Sigmoid colon (tissue), 7 donors: Measurements from ENCODE around the gene TPM1. TPM values are rescaled to one million over a fixed set of nuclear protein-coding genes. Genes with fewer than 3 reads are reported as not detected.

Experiments used
- DNase-seq: peaks from one replicate; pipeline ENCODE4 v3.0.0-alpha.2; 2019
- H3K27ac ChIP-seq, 4 donors: fragments of 200-600 bp; sonication (generic); one replicate each; pipeline ENCODE4 v1.5.1; 2016 to 2019; ENCODE audit warnings: mild to moderate bottlenecking in 1 of 4
- H3K27me3 ChIP-seq, 3 donors: fragments of 200-600 bp; sonication (generic); one replicate each; pipeline ENCODE4 v1.5.1; 2019; ENCODE audit warnings: mild to moderate bottlenecking in 1 of 3
- H3K36me3 ChIP-seq, 4 donors: fragments of 200-600 bp; sonication (generic); one replicate each; pipeline ENCODE4 v1.5.1; 2016 to 2019
- H3K4me1 ChIP-seq, 4 donors: fragments of 200-600 bp; sonication (generic); one replicate each; pipeline ENCODE4 v1.5.1; 2017 to 2019
- H3K4me3 ChIP-seq, 4 donors: fragments of 200-600 bp; sonication (generic); one replicate each; pipeline ENCODE4 v1.5.1; 2017 to 2019; ENCODE audit warnings: mild to moderate bottlenecking in 2 of 4, moderate library complexity in 1 of 4
- H3K9me3 ChIP-seq, 4 donors: fragments of 200-600 bp in 3 of 4; sonication (generic) in 3 of 4; one replicate each; pipeline versions ENCODE4 v1.5.1 to v1.6.1; 2013 to 2019
- CTCF ChIP-seq, 4 experiments: fragments of 450-650 bp in 3 of 4; fragments of 200-600 bp in 1 of 4; IDR thresholded peaks; one replicate each; pipeline ENCODE4 v1.5.1; 2016 to 2019; ENCODE audit warnings: antibody characterized with exemption in 4 of 4, mild to moderate bottlenecking in 3 of 4, moderate library complexity in 2 of 4
- EP300 ChIP-seq, 4 donors: sonication (generic); formaldehyde crosslinking; IDR thresholded peaks; one replicate each; pipeline ENCODE4 v1.6.1; 2017; ENCODE audit warnings: antibody characterized with exemption in 4 of 4
- POLR2A ChIP-seq, 2 donors: fragments of 450-650 bp; IDR thresholded peaks; one replicate each; pipeline ENCODE4 v1.6.1; 2016; ENCODE audit warnings: antibody characterized with exemption in 2 of 2, mild to moderate bottlenecking in 2 of 2, moderate library complexity in 2 of 2
- POLR2AphosphoS5 ChIP-seq, 4 donors: sonication (generic); formaldehyde crosslinking; IDR thresholded peaks; one replicate each; pipeline ENCODE4 v1.6.1; 2017; ENCODE audit warnings: antibody characterized with exemption in 4 of 4
- WGBS, 2 donors: extraction: QIAGEN DNeasy Blood & Tissue Kit; methylation state at CpG; one replicate each; pipeline ENCODE4 v1.1.7; 2013; 5-methylcytosine and 5-hydroxymethylcytosine counted together
- intact Hi-C: fragments of 100-400 bp; cut with DNase I; formaldehyde crosslinking; loops from one replicate; pipeline ENCODE4 v1.15.1; 2023
- polyA plus RNA-seq, 3 donors: library from polyadenylated mRNA; stranded (reverse); fragments of 200-250 nt; gene quantifications; one replicate each; pipeline ENCODE4 v1.2.3, GENCODE V29; 2013
- total RNA-seq, 4 donors: library from RNA; depleted of rRNA; stranded (reverse); fragments of >200 nt; gene quantifications; one replicate each; pipeline ENCODE4 v1.1.0, GENCODE V29; 2016
- donor health status: healthy with polysubstance abuse.
- donor health status: Bipolar disorder and iron deficiency.
- donor health status: healthy.

TPM1 gene
- total and polyA plus RNA-seq, 7 donors: 438 to 4,179 (median 2,634) TPM

GRCh38 chr15:63050731-63051155, 8.2 kb downstream of the TPM1 start:
- intact Hi-C loops: loop anchor here (10.0 kb wide), 1 partner anchor 554 kb away; no protein-coding TSS in a partner anchor
- Histone ChIP-seq H3K27me3 (no peaks in the 10 kb centered on the region), H3K4me1 (peaks cover 0 to 81% (median 71%) of the 10 kb centered on the region in 4 donors), H3K9me3 (no peaks in the 10 kb centered on the region), H3K27ac (peak overlapping the region; percentile 97 to 99 (median 98)), H3K36me3 (peaks cover 5 to 42% (median 7%) of the 10 kb centered on the region in 4 donors), H3K4me3 (peak overlapping the region in 3 of 4 donors; percentile 86 to 90 (median 88))
- DNase-seq: no peak
- peak in 3 of 4 donors; percentile 6 to 40 (median 25) for TF ChIP-seq POLR2AphosphoS5 (IDR thresholded peaks at IDR 0.05)
- TF ChIP-seq CTCF (IDR thresholded peaks at IDR 0.05): no peak

GRCh38 chr15:63051156-63052066, 8.9 kb downstream of the TPM1 start:
- no peak for DNase-seq
- peak overlapping the region in 3 of 4 donors; percentile 86 to 90 (median 88) for H3K4me3 ChIP-seq
- peak overlapping the region; percentile 97 to 99 (median 98) for H3K27ac ChIP-seq
- no peaks in the 10 kb centered on the region for H3K27me3 ChIP-seq
- peaks cover 0 to 88% (median 78%) of the 10 kb centered on the region in 4 donors for H3K4me1 ChIP-seq
- H3K36me3 ChIP-seq: peaks cover 5 to 42% (median 10%) of the 10 kb centered on the region in 4 donors
- peak; percentile 72 to 91 (median 88) for TF ChIP-seq EP300 (IDR thresholded peaks at IDR 0.05)
- no peak for TF ChIP-seq CTCF (IDR thresholded peaks at IDR 0.05)
- peak in 1 of 2 donors; percentile 53 for TF ChIP-seq POLR2A (IDR thresholded peaks at IDR 0.05)
- TF ChIP-seq POLR2AphosphoS5 (IDR thresholded peaks at IDR 0.05): peak; percentile 81 to 94 (median 91)
- 14 to 58% methylated on average over 5 of the region's 5 CpGs for WGBS, 2 donors
- no peaks in the 10 kb centered on the region for H3K9me3 ChIP-seq
- intact Hi-C loops: loop anchor here (10.0 kb wide), 1 partner anchor 553 kb away; no protein-coding TSS in a partner anchor

GRCh38 chr15:63052077-63052841, 9.7 kb downstream of the TPM1 start:
- no peak for TF ChIP-seq CTCF (IDR thresholded peaks at IDR 0.05)
- no peak for TF ChIP-seq POLR2A (IDR thresholded peaks at IDR 0.05)
- no peak for TF ChIP-seq EP300 (IDR thresholded peaks at IDR 0.05)
- peak in 2 of 4 donors; percentile 75 to 81 for TF ChIP-seq POLR2AphosphoS5 (IDR thresholded peaks at IDR 0.05)
- Histone ChIP-seq H3K4me1 (peaks cover 0 to 91% (median 85%) of the 10 kb centered on the region in 4 donors), H3K9me3 (no peaks in the 10 kb centered on the region), H3K4me3 (peak overlapping the region in 2 of 4 donors; percentile 25 to 90), H3K27ac (peak overlapping the region; percentile 97 to 99 (median 98)), H3K36me3 (peaks cover 7 to 42% (median 14%) of the 10 kb centered on the region in 4 donors), H3K27me3 (no peaks in the 10 kb centered on the region)
- intact Hi-C loops: loop anchor here (10.0 kb wide), 1 partner anchor 553 kb away; no protein-coding TSS in a partner anchor
- 77 to 83% methylated on average over 10 of the region's 10 CpGs for WGBS, 2 donors
- DNase-seq: no peak

- 24 to 60% methylated on average over 7 of the region's 7 CpGs for WGBS, 2 donors
- Histone ChIP-seq H3K4me3 (peak overlapping the region in 2 of 4 donors; percentile 25 to 90), H3K36me3 (peaks cover 14 to 47% (median 23%) of the 10 kb centered on the region in 4 donors), H3K27ac (peak overlapping the region; percentile 97 to 99 (median 98)), H3K9me3 (no peaks in the 10 kb centered on the region), H3K4me1 (peaks cover 0 to 96% (median 92%) of the 10 kb centered on the region in 4 donors), H3K27me3 (no peaks in the 10 kb centered on the region)
- TF ChIP-seq POLR2A (IDR thresholded peaks at IDR 0.05) (peak in 1 of 2 donors; percentile 22), EP300 (IDR thresholded peaks at IDR 0.05) (peak in 1 of 4 donors; percentile 62), POLR2AphosphoS5 (IDR thresholded peaks at IDR 0.05) (peak; percentile 16 to 73 (median 66)), CTCF (IDR thresholded peaks at IDR 0.05) (no peak)
- peak; percentile 87 for DNase-seq
- intact Hi-C loops: loop anchor here (10.0 kb wide), 1 partner anchor 552 kb away; no protein-coding TSS in a partner anchor
These were observed 10.6 kb downstream of the TPM1 start for GRCh38 chr15:63052961-63053698.
